C4-2B (cell line): ENCODE measurements around the gene TNS1.

ENCODE experiments used
- ZFX ChIP-seq: fragments of 450-650 bp; IDR thresholded peaks from 2 replicates; pipeline ENCODE4 v1.6.1; 2017
- TF ChIP-seq, protein P1 (sequence below): fragments of 450-650 bp; conservative IDR thresholded peaks from 2 replicates; pipeline ENCODE4 v1.5.1; 2017; ENCODE audit warnings: mild to moderate bottlenecking

DNA sequence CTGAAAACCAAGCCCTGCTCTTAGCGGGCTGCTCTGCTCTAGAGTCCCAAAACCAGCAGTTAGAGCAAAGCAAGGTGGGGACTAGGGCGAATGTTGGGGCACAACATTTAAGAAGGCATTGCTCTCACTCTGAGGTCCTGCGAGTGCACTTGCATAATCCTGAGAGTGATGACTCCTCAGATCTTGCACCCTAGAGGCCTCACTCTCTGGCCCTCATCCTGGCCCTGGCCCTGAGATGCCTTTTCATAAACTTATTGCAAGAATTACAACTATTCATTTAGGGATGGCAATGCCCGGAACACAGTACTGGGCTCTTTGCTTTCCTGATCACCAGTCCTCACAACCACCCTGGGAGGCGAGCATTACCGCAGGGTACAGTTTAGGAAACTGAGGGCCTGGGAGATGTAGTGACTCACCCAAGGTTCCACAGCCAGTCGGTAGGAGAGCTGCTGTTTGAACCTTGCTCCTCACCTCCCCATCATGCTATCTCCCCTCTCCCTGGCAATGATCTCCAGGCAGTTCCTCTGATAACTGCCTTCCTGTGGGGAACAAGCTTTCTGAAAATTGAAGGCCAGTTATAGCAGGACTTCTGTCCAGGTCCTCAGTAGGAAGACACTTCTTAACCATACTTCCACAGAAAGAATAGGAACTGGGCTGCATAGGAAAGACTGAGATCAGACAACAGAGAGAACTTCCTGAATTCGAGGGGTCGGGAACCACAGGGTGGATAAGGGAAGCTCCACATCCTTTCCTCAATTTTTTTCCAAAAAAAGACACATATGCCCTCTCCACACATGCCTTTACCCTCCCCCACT is 91.3 kb downstream of the TNS1 start:
- TF ChIP-seq, protein P1, sequence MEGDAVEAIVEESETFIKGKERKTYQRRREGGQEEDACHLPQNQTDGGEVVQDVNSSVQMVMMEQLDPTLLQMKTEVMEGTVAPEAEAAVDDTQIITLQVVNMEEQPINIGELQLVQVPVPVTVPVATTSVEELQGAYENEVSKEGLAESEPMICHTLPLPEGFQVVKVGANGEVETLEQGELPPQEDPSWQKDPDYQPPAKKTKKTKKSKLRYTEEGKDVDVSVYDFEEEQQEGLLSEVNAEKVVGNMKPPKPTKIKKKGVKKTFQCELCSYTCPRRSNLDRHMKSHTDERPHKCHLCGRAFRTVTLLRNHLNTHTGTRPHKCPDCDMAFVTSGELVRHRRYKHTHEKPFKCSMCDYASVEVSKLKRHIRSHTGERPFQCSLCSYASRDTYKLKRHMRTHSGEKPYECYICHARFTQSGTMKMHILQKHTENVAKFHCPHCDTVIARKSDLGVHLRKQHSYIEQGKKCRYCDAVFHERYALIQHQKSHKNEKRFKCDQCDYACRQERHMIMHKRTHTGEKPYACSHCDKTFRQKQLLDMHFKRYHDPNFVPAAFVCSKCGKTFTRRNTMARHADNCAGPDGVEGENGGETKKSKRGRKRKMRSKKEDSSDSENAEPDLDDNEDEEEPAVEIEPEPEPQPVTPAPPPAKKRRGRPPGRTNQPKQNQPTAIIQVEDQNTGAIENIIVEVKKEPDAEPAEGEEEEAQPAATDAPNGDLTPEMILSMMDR, result no peak
- no peak for TF ChIP-seq ZFX
